Peyer's patch (tissue), 4 donors: ENCODE results near the gene RANBP2.

Experiments used
- CTCF ChIP-seq, 6 experiments: fragments of 450-650 bp in 4 of 6; fragments of 200-600 bp in 2 of 6; sonication (generic) in 1 of 6; IDR thresholded peaks; one replicate each; pipeline ENCODE4 v1.5.1; 2017 to 2019; ENCODE audit warnings: antibody characterized with exemption in 6 of 6, mild to moderate bottlenecking in 3 of 6, moderate library complexity in 1 of 6
- POLR2A ChIP-seq, 2 donors: fragments of 450-650 bp; IDR thresholded peaks; one replicate each; pipeline ENCODE4 v1.5.1; 2017; ENCODE audit warnings: antibody characterized with exemption in 2 of 2, mild to moderate bottlenecking in 2 of 2, moderate library complexity in 2 of 2

- TF ChIP-seq CTCF (IDR thresholded peaks at IDR 0.05): peak in 1 of 6 experiments; percentile 3
- TF ChIP-seq POLR2A (IDR thresholded peaks at IDR 0.05): no peak
Observed at GRCh38 chr2:108786008-108786353, 66.7 kb downstream of the RANBP2 start.
